ENCODE data around the gene MYH6. TPM values are rescaled to one million over a fixed set of nuclear protein-coding genes. Genes with fewer than 3 reads are reported as not detected.
"Not testable (repeated sequence)": the region's sequence is repeated elsewhere in the genome, so short reads cannot be mapped to it uniquely, and the experiment has no call there.

MYH6 gene
- total RNA-seq, 4 donors from 2014 or later, result 20.4 to 1,496 (median 303) TPM

DNA sequence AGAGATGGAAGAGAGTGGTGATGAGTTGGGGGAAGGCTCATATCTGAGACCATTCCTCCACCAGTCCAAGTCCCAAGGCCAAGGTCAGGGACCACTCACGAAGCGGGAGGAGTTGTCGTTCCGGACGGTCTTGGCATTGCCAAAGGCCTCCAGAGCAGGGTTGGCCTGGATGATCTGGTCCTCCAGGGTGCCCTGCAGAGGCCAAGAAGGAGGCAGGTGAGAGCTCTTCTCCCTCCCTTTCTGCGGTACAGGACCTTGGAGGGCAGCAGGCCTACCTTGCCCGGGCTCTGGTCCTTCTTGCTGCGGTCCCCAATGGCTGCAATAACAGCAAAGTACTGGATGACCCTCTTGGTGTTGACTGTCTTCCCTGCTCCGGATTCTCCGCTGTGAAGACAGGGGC is 23.4 kb upstream of the MYH6 start:
- ATAC-seq (no peak), DNase-seq (peak in 1 of 2 donors; percentile 11)
- intact Hi-C loops (cut with DNase I; ENCODE audit: low total_unique reads) (no loop called here), in situ Hi-C loops (cut with MboI; ENCODE audit: low sequenced_read_pairs in 4 of 4) (no loop called here)
- Histone ChIP-seq H3K27me3 (no peaks in the 10 kb centered on the region), H3K27ac (peak overlapping the region; percentile 83 to 89 (median 86)), H3K4me3 (no peak overlapping the region), H3K36me3 (no peaks in the 10 kb centered on the region), H3K9me3 (no peaks in the 10 kb centered on the region), H3K4me1 (peaks cover 19 to 40% of the 10 kb centered on the region in 2 donors)
- TF ChIP-seq POLR2A (IDR thresholded peaks at IDR 0.05), result no peak

DNA sequence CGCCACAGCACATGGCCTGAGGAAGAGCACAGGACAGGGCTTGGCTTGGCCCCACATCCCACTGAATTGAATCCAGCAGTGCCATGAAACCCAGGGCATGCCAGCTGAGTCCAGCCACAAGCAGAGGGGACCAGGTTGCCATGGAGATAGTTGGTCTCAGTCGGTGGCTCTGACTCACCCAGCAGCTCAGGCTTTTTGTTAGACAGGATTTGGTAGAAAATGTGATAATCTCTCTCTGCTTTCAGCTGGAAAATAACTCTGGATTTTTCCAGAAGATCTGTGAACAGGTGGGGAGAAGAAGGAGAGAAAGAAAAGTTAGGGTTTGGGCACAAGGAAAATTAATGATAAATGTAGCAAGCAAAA is 22.6 kb upstream of the MYH6 start:
- H3K27ac ChIP-seq, result peak overlapping the region; percentile 83 to 89 (median 86)
- no peaks in the 10 kb centered on the region for H3K36me3 ChIP-seq
- H3K9me3 ChIP-seq, result no peaks in the 10 kb centered on the region
- intact Hi-C loops (cut with DNase I; ENCODE audit: low total_unique reads) (no loop called here), in situ Hi-C loops (cut with MboI; ENCODE audit: low sequenced_read_pairs in 4 of 4) (no loop called here)
- H3K4me1 ChIP-seq, result peaks cover 11 to 32% of the 10 kb centered on the region in 2 donors
- no peaks in the 10 kb centered on the region for H3K27me3 ChIP-seq
- ATAC-seq (no peak), DNase-seq (peak in 1 of 2 donors; percentile 22)
- H3K4me3 ChIP-seq, result no peak overlapping the region
- TF ChIP-seq, protein P1, sequence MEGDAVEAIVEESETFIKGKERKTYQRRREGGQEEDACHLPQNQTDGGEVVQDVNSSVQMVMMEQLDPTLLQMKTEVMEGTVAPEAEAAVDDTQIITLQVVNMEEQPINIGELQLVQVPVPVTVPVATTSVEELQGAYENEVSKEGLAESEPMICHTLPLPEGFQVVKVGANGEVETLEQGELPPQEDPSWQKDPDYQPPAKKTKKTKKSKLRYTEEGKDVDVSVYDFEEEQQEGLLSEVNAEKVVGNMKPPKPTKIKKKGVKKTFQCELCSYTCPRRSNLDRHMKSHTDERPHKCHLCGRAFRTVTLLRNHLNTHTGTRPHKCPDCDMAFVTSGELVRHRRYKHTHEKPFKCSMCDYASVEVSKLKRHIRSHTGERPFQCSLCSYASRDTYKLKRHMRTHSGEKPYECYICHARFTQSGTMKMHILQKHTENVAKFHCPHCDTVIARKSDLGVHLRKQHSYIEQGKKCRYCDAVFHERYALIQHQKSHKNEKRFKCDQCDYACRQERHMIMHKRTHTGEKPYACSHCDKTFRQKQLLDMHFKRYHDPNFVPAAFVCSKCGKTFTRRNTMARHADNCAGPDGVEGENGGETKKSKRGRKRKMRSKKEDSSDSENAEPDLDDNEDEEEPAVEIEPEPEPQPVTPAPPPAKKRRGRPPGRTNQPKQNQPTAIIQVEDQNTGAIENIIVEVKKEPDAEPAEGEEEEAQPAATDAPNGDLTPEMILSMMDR (IDR thresholded peaks at IDR 0.05 in 4 of 5, conservative IDR thresholded peaks at IDR 0.05 in 1 of 5), result no peak
- no peak for TF ChIP-seq POLR2A (IDR thresholded peaks at IDR 0.05)

DNA sequence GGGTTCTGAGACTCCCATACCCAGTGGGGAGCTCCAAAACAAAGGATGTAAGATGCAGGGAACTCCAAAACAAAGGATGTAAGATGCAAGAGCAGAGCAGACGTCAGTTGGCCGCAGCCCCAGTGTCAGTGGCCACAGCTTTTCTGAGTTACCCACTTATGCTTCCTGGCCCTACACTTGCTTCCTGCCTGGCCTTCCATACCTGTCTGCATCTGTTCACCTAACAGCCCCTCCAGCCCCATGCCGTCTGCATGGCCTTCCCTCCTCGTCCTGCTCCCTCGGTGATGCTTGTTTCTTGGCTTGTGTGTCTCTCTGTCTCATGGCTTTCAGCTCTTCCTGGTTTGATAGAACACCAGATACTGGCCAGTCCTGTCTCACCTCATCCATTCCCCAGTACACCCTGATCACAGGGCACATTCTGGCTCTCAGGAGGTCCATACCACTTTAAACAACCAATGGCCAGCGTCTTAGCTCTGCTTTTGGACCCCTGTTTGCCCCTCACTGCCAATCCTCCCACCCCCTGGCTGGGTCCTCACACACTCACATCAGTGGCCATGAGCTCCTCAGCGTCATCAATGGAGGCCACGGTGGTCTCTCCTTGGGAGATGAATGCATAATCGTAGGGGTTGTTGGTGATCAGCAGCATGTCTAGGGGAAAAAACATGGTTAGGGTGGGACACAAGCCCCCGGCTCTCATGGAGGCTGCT is 22.1 kb upstream of the MYH6 start:
- in situ Hi-C loops (cut with MboI; ENCODE audit: low sequenced_read_pairs in 4 of 4), result no loop called here
- Histone ChIP-seq H3K4me1 (peaks cover 11 to 27% of the 10 kb centered on the region in 2 donors), H3K4me3 (no peak overlapping the region), H3K9me3 (no peaks in the 10 kb centered on the region), H3K27me3 (no peaks in the 10 kb centered on the region), H3K27ac (peak overlapping the region; percentile 83 to 89 (median 86)), H3K36me3 (no peaks in the 10 kb centered on the region)
- ATAC-seq (no peak), DNase-seq (peak in 1 of 2 donors; percentile 9)
- no peak for TF ChIP-seq POLR2A (IDR thresholded peaks at IDR 0.05)
- TF ChIP-seq, protein P1 (IDR thresholded peaks at IDR 0.05 in 4 of 5, conservative IDR thresholded peaks at IDR 0.05 in 1 of 5), result no peak
- intact Hi-C loops (cut with DNase I; ENCODE audit: low total_unique reads), result no loop called here

DNA sequence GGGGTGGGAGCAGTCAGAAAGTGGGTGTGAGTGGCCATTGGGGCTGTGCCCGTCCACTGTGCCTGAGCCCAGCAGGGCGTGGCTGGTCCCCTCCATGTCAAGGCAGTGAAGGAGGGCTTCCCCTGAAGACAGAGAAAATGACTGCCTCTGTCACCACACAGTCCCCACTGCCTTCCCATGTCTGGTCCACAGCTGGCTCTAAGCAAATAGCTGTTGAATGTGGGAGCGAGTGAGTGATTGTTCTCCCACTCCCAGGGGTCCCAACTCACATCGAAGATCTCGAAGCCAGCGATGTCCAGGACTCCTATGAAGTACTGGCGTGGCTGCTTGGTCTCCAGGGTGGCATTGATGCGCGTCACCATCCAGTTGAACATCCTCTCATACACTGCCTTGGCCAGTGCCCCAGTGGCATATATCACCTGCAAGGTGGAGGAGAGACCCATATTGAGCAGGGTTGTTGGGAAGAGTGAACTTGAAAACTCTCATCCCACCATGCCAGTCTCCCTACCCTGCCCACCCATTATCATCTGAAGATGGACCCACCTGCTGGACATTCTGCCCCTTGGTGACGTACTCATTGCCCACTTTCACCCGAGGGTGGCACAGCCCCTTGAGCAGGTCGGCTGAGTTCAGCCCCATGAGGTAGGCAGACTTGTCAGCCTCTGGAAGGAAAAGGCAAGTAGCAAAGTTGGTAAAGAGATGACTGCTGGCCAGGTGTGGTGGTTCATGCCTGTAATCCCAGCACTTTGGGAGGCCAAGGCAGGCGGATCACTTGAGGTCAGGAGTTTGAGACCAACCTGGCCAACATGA is 20.8 kb upstream of the MYH6 start:
- H3K27ac ChIP-seq, result peak overlapping the region in 3 of 4 donors; percentile 47 to 89 (median 89)
- H3K4me3 ChIP-seq, result no peak overlapping the region

DNA sequence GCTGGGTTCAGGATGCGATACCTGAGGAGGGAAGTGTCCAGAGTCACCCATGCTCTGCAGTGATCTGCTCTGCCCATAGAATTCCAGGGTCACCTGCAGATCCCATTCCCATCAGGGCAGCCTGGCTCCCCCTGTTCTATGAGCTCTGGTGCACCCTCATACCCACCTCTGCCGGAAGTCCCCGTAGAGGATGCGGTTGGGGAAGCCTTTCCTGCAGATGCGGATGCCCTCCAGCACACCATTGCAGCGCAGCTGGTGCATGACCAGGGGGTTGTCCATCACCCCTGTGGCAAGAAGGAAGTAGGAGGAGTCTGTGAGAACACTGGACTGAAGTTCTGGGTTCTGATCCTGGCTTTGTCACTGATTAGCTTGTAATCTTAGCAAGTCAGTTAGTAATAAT is 17.7 kb upstream of the MYH6 start:
- H3K36me3 ChIP-seq; H3K27me3 ChIP-seq; H3K9me3 ChIP-seq; H3K4me3 ChIP-seq; H3K27ac ChIP-seq; DNase-seq; in situ Hi-C loops (cut with MboI; ENCODE audit: low sequenced_read_pairs in 4 of 4); ATAC-seq; intact Hi-C loops (cut with DNase I; ENCODE audit: low total_unique reads); H3K4me1 ChIP-seq: not testable (repeated sequence)

More for the DNA sequence above, 20.8 kb upstream of the MYH6 start:
- TF ChIP-seq, protein P1 (IDR thresholded peaks at IDR 0.05 in 4 of 5, conservative IDR thresholded peaks at IDR 0.05 in 1 of 5), result no peak
- TF ChIP-seq POLR2A (IDR thresholded peaks at IDR 0.05), result no peak
- peaks cover under 1 to 18% of the 10 kb centered on the region in 2 donors for H3K4me1 ChIP-seq
- intact Hi-C loops (cut with DNase I; ENCODE audit: low total_unique reads) (no loop called here), in situ Hi-C loops (cut with MboI; ENCODE audit: low sequenced_read_pairs in 4 of 4) (no loop called here)
- no peaks in the 10 kb centered on the region for H3K36me3 ChIP-seq
- H3K27me3 ChIP-seq, result no peaks in the 10 kb centered on the region
- ATAC-seq (no peak), DNase-seq (peak in 1 of 2 donors; percentile 13)
- no peaks in the 10 kb centered on the region for H3K9me3 ChIP-seq
